GM19372 (cell line): ENCODE measurements around the gene TTBK2.
"Not testable (repeated sequence)": the region's sequence is repeated elsewhere in the genome, so short reads cannot be mapped to it uniquely, and the experiment has no call there.

Experiments
- ATAC-seq: cut with Tn5 transposase; IDR thresholded peaks from one replicate; pipeline ENCODE4 v1.9.1; 2021; ENCODE audit warnings: mild to moderate bottlenecking, low read depth, moderate library complexity; ENCODE audit not compliant: unreplicated experiment

Gene TTBK2

DNA sequence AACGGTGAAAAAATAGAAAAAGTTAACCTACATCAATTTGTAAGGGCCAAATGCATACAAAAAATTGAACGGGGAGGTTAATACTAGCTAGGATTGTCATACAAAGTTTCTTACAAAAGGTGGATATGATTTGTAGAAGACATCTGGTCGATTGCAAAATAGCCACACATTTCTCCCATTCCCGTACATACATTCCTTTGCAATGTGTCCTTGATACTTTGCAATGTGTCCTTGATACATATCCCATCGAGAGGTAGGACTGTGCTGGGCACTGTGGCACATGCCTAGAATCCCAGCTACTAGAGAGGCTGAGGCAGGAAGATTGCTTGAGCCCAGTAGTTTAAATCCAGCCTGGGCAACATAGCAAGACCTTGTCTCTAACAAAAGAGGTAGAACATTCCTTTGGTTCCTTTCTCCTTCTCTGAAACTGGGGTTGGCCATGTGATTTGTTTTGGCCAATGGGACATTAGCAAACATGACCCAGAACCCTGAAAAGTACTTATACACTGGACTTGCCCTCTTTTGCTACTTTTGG lies 9.5 kb downstream of the TTBK2 start:
- ATAC-seq = no peak

DNA sequence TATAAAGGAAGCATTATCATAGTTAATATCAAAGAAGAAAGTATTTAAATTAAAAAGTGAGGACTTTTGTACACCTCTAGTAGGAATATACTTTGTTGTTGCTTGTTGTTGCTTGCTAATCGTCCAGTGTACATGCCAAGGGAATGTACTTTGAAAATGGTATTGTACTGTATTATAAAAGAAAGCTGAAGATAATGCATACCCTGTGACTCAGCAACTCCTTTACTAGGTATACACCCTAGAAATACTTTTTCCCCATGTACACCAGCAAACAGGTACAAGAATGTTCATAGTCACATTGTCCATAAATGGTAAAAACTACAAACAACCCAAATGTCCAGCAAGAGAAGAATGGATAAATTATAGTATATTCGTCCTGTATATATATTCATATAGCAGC lies 12.0 kb downstream of the TTBK2 start:
- ATAC-seq = no peak

DNA sequence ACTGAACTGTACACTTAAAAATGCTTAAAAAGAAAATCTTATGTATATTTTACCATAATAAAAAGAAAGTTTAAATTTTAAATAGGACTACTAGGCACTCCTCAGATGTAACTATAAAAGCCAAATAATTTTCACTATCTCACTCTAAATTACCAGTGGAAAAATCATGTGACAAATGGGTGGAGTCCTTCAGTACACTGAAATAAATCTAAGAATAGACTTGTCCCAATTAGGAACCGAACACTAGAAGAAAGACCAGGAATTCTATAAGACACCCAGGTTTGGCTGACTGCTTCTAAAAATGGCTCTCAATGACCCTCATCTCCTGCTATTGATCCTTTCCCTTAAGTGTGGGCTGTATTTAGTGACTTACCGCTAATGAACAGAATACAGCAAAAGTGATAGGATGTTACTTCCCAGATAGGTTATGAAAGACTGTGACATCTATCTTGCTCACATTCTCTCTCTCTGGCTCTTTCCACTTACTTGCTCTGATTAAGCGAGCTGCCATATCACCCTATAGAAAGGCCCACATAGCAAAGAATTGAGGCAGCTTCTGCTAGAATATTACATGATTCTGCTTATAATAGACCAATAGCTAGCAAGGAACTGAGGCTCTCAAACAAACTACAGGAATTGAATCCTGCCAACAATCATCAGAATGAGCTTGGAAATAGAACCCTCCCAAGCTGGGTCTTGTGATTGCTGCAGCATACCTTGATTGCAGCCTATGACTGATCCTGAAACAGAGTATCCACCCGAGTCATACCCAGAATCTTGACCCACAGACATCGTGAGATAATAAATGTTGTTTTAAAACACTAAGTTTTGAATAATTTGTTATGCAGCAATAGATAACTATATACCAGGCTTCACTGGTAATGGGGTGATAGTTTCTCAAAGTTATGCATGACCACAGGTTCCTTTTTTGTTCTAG lies 16.9 kb downstream of the TTBK2 start:
- ATAC-seq = no peak

DNA sequence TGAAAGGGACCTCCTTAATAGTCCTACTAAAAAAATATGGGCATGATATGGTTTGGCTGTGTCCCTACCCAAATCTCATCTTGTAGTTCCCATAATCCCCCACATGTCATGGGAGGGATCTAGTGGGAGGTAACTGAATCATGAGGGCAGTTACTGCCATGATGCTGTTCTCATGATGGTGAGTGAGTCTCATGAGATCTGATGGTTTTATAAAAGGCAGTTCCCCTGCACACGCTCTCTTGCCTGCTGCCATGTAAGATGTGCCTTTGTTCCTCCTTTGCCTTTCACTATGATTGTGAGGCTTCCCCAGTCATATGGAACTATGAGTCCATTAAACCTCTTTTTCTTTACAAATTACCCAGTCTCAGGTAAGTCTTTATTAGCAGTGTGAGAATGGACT lies 26.7 kb downstream of the TTBK2 start:
- ATAC-seq = not testable (repeated sequence)

DNA sequence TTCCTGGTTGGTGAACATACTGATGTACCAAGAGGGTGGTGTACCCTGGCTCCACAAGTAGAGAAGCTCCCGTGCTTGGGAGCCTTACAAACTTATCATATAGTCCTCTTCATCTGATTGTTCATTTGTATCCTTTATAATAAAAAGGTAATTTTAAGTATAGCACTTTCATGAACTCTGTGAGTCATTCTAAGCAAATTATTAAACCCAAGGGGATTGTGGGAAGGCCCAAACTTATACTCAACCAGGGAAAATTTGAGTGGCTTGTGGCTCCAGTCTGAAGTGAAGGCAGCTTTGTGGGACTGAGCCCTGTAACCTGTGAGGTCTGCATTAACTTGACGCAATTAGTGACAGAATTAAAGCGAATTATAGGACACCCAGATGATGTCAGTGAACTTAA lies 29.0 kb downstream of the TTBK2 start:
- ATAC-seq = no peak

DNA sequence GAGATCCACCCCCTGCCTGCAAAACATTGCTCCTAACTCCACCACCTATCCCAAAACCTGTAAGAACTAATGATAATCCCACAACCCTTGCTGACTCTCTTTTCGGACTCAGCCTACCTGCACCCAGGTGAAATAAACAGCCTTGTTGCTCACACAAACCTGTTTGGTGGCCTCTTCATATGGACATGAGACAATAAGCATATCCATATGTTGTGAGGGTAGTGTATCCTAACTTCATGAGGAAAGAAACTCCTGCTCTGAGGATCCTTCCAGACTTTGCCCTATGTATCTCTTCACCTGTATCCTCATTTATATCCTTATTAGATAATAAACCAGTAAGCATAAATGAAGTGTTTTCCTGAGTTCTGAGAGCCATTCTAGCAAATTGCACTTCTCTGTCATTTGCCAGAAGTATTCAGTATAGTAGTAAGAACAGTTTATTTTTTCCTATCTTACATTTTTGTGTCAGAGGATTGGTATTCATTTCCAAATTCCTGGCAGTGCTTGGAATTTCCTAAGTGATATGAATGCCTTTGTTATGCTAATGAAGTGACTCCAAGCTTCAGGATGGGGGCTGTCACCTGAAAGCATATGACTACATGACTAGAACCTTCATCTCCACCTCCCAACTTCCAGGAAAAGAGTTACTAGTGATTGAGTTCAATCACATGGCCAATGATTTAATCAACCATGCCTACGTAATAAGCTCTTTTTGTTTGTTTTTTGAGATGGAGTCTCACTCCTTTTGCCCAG lies 30.2 kb downstream of the TTBK2 start:
- no peak for ATAC-seq

DNA sequence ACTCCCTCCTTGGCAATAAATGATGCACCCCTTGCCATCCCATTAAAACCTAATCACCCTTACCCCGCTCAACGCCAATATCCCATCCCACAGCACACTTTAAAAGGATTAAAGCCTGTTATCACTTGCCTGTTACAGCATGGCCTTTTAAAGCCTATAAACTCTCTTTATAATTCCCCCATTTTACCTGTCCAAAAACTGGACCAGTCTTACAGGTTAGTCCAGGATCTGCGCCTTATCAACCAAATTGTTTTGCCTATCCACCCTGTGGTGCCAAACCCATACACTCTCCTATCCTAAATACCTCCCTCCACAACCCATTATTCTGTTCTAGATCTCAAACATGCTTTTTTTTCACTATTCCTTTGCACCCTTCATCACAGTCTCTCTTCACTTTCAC lies 33.2 kb downstream of the TTBK2 start:
- not testable (repeated sequence) for ATAC-seq

DNA sequence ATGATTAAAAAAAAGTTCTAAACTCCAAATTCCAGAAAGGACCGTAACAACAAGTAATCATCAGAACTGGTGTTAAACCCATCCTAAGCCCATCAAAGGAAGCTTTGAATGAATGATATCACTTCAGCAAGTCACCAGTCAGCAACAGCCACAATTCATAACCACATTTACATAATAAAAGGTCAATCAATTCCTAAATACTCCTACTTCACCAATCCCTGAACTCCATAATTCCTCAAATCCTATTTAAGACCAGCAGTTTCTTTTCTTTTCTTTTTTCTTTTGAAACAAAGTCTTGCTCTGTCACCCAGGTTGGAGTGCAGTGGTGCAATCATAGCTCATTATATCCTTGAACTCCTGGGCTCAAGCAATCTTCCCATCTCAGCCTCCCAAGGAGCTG lies 40.5 kb downstream of the TTBK2 start:
- ATAC-seq = no peak

DNA sequence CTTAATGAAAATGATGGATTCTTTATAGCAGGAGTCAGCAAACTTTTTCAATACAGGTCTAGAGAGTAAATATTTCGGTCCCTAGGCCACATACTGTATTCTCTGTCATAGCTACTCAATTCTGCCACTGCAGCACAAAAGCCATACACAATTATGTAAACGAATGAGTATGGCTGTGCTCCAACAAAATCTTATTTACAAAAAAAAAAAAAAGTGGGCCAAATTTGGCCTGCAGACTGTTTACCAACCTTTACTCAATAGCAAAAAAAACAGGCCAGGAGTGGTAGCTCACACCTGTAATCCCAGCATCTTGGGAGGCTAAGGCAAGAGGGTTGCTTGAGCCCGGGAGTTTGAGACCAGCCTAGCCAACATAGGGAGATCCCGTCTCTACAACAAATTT lies 41.1 kb downstream of the TTBK2 start:
- no peak for ATAC-seq

DNA sequence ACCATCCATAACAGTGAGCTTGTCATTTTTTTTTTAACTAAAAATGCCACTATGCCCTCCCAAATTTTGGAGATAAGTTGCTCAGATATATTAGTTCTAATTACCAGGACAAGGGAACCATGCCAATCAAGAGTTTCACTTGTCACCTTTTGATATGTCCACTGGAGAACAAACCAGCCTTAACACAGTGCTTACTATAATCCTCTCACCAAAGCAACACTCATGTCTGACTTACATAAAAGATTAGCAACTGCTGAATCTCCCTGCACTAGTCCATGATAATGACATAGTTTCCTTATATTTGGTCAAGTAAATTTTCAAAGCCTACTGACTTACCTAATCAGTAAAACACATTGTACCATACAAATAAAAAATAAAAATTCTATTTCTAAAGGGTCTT lies 44.4 kb downstream of the TTBK2 start:
- no peak for ATAC-seq

DNA sequence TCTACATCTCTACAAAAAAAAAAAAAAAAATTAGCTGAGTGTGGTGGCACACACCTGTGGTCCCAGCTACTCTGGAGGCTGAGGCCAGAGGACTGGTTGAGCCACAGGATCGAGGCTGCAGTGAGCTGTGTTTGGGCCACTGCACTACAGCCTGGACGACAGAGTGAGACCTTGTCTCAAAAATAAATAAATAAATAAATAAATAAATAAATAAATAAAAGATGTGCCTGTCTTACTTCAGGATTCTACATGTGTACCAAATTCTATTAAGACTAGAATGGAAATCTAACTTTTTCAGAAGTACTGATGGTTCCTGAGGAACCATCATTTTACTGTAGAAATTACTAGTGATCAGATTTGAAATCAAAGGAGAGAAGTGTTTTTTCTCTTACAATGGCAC lies 51.9 kb downstream of the TTBK2 start:
- no peak for ATAC-seq

DNA sequence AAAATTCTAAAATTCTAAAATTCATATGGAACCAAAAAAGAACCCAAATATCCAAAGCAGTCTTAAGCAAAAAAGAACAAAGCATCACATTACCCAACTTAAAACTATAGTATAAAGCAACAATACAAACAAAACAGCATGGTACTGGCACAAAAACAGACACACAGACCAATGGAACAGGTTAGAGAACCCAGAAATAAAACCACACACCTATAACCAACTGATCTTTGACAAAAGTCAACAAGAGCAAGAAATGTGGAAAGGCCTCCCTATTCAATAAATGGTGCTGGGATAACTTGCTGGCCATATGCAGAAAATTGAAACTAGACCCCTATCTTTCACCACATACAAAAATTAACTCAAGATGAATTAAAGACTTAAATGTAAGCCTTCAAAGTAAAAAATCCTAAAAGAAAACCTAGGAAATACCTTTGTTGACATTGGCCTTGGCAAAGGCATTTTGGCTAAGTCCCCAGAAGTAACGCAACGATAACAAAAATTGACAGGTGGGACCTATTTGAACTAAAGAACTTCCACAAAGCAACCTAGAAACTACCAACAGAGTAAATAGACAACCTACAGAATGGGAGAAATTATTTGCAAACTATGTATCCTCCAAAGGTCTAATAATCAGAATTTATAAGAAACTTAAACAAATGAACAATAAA lies 56.9 kb downstream of the TTBK2 start:
- no peak for ATAC-seq

DNA sequence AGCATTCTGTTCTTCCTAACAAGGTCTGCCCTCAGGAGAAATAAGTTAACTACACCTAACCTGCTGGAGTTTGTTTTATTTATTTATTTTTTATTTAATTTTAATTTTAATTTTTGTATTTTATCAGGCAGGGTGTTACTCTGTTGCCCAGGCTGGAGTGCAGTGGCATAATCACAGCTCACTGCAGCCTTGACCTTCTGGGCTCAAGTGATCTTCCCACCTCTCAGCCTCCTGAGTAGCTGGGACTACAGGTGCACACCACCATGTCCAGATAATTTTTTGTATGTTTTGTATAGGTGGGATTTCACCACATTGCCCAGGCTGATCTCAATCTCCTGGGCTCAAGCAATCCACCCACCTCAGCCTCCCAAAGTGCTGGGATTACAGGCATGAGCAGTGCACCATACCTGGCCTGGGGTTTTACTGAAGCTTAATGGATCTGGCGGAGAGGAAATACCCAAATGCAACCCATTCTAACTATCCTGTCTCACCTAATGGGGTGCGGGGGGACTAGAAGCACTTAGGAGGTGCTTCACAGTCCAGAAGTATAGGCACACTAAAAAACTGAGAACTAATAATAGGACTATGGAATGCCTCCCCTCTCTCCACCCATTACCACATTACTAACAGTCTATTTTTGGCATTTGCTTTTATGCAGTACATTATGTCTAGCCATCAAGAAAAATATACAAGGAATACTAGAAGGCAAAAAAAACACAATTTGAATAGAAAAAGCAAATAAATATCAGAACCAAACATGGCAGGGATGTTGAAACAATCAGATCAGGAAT lies 61.4 kb downstream of the TTBK2 start:
- ATAC-seq = no peak

DNA sequence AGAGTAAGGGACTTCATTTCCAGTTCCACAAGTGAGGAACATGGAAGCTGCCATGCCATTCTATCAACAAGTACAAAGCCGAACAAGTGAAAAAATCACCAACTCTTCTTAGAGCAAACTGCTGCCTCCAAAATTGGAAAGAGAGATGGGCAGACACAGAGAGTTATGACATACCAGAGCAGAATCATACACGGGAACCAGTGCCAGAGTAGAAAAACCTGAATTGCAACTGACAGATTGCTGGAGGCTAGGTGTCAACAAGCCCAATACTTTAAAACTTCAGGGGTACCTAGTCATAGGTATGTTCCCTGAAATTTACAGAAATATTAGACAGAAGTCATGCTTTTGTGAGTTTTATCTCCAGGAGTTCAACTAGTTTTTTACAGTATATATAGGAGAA lies 62.0 kb downstream of the TTBK2 start:
- ATAC-seq = no peak

DNA sequence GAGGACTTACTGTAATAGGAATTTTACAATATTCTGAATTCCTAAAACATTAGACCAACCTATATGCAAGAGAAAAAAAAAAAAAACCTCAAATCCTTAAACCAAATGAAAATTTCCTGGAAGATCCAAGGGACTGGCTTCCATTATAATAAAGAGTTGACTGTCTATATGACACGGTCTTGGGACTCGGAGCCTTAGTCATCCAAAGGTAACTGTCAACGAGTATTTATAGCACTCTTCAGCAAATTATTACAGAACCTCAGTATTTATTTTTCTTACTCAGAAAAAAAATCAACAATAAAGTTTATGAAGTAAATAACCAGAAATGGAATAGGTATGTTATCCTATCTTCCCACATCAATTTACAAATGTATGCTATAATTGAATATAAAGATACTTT lies 66.0 kb downstream of the TTBK2 start:
- no peak for ATAC-seq

DNA sequence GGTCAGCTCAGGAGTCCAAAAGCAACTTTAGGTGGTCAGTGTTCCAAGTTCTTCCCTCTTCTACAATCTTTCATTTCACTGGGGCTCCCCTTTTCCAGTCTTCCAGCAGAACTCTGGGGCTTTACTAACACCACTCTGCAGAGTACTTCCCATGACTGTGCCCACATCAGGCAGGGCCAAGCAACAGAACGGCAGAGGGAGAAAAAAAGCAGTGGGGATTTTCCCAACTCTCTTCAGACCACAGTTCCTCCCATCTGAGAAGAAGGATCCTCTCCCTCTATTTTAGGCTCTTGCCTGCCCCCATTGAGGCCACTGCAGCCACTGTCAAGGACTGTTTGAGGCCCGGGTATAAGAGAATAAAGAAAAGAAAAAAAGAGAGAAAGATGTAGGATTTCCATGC lies 70.7 kb downstream of the TTBK2 start:
- ATAC-seq = no peak

DNA sequence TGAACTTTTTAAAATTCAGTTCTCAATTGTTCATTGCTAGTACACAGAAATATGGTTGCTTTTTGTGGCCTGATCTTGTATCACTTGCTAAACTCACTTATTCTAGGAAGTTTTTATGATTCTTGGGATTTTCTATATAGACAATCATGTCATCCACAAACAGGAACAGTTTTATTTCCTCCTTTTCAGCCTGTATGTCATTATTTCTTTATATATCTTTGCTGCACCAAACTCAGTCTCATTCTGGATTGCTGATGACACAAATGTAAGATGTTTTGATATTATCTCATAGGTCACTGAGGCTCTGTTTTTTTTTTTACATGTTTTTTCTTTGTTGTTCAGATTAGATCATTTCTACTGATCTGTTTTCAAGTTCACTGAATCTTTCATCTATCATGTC lies 71.7 kb downstream of the TTBK2 start:
- no peak for ATAC-seq

DNA sequence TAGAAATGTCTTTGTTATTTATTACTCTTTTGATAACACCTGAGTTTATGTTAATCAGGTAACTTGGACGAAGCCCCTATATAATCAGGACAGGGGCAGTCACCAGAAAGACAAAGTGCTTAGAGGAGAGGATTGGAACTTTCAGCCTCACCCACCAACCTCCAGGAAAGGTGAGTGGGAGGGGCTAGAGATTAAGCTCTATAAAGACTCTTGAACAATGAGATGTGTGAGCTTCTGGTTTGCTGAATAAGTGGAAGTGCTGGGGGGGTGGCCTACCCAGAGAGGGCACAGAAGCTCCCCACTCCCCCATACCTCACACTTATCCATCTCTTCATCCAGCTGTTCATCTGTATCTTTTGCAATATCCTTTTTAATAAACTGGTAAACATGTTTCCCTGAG lies 73.9 kb downstream of the TTBK2 start:
- ATAC-seq = no peak

DNA sequence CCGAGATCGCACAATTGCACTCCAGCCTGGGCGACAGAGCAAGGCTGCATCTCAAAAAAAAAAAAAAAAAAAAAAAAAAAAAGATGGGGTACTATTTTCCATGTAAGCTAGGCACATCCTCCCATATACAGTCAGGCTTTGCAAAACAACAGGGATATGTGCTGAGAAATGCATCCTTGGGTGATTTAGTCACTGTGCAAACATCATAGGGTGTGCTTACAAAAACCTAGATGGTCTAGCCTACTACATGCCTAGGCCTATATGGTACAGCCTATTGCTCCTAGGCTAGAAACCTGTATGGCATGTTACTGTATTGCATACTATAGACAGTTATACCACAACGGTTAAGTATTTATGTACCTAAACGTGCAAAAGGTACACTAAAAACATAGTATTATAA lies 75.0 kb downstream of the TTBK2 start:
- no peak for ATAC-seq

DNA sequence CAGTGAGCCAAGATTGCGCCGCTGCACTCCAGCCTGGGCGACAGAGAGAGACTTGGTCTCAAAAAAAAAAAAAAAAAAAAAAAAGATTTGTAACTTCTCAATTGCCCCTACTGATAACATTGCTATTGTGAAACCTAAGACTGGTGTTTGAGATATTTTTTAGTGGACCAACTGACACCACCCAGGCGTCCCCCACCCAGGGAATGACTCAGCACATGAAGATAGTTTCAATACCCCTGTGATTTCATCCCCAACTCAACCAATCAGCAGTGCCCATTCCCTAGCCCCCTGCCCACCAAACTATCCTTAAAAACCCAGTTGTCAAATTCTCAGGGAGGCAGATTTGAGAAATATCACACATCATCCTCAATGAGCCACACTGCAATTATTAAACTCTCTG lies 76.9 kb downstream of the TTBK2 start:
- no peak for ATAC-seq
